HCT116 (cell line): ENCODE results near the gene MSTN. TPM values are rescaled to one million over a fixed set of nuclear protein-coding genes. Genes with fewer than 3 reads are reported as not detected.

Experiments used
- ATAC-seq: fragments of 200-7000 bp; cut with Tn5 transposase; 2 replicates; pipeline ENCODE4 v1.9.1; 2020; ENCODE audit warnings: mild to moderate bottlenecking, moderate library complexity
- BruUV-seq: library from RNA; stranded (reverse); fragments of 400-500 nt; replicated peaks from 2 replicates; lab custom pipeline; 2021; lab: Mats Ljungman, UMichigan
- CTCF ChIA-PET: fragments of 300-600 bp; sonication (Branson Sonifier 250); formaldehyde crosslinking; loops from one replicate; lab custom pipeline; 2021; ENCODE audit warnings: antibody characterized with exemption; lab: Charles Lee
- POLR2A ChIA-PET: fragments of 300-600, 350-600 bp; sonication (Branson Sonifier 250); formaldehyde crosslinking; loops from one replicate; lab custom pipeline; 2021; ENCODE audit warnings: antibody characterized with exemption; lab: Charles Lee
- RAD21 ChIA-PET, 2 experiments: fragments of 300-600 bp; sonication (Branson Sonifier 250); formaldehyde crosslinking; loops; one replicate each; lab custom pipeline; 2023; ENCODE audit warnings: low total read pairs in 2 of 2; ENCODE audit not compliant: uncharacterized antibody in 2 of 2, unreplicated experiment in 2 of 2, low non-redundant PET in 1 of 2; lab: Charles Lee
- DNase-seq: peaks from one replicate; pipeline ENCODE4 v3.0.0-alpha.2; 2010; ENCODE audit warnings: low read depth, low spot score
- H2AFZ ChIP-seq: fragments of 200-600 bp; shearing (Covaris generic), sonication (generic); 2 replicates; pipeline ENCODE4 v1.6.1; 2017; ENCODE audit warnings: low read depth, mixed run types, mixed read lengths, antibody characterized with exemption, low read length; ENCODE audit not compliant: poor library complexity, severe bottlenecking
- H3K27ac ChIP-seq: 2 replicates; pipeline ENCODE4 v1.5.1; 2012; ENCODE audit warnings: low read depth, low read length
- H3K27me3 ChIP-seq: fragments of 200-600 bp; sonication (generic); 2 replicates; pipeline ENCODE4 v1.6.1; 2016; ENCODE audit warnings: mixed run types, low read length, mixed read lengths; ENCODE audit not compliant: insufficient read depth
- H3K36me3 ChIP-seq, 2 experiments: fragments of 200-500 bp in 1 of 2; fragments of 200-600 bp in 1 of 2; sonication (Bioruptor generic) in 1 of 2; sonication (generic) in 1 of 2; 2 replicates each; pipeline versions ENCODE4 v1.5.1 to v1.6.1; 2014 to 2016; ENCODE audit warnings: low read length in 2 of 2, inconsistent platforms in 1 of 2, mixed read lengths in 1 of 2, mixed run types in 1 of 2; ENCODE audit not compliant: insufficient read depth in 2 of 2, control insufficient read depth in 1 of 2
- H3K4me1 ChIP-seq, 2 experiments: fragments of 200-600 bp in 1 of 2; sonication (generic) in 1 of 2; 2 replicates each; pipeline versions ENCODE4 v1.5.1 to v1.6.1; 2012 to 2017; ENCODE audit warnings: low read length in 2 of 2, inconsistent platforms in 1 of 2, mild to moderate bottlenecking in 1 of 2, mixed read lengths in 1 of 2, mixed run types in 1 of 2, moderate library complexity in 1 of 2; ENCODE audit not compliant: insufficient read depth in 2 of 2, control insufficient read depth in 1 of 2
- H3K4me2 ChIP-seq: fragments of 200-600 bp; sonication (generic); 2 replicates; pipeline ENCODE4 v1.6.1; 2017; ENCODE audit warnings: mixed run types, low read length, mixed read lengths
- H3K4me3 ChIP-seq, 2 experiments: fragments of 200-600 bp in 1 of 2; sonication (generic) in 1 of 2; replicated peaks in 1 of 2; 2 replicates each; pipeline ENCODE4 v1.5.1; 2011 to 2016; ENCODE audit warnings: low read length in 2 of 2, control low read depth in 1 of 2, low read depth in 1 of 2, mild to moderate bottlenecking in 1 of 2, mixed read lengths in 1 of 2, mixed run types in 1 of 2
- H3K79me2 ChIP-seq: fragments of 200-600 bp; sonication (generic); 2 replicates; pipeline ENCODE4 v1.6.1; 2017; ENCODE audit warnings: mild to moderate bottlenecking, mixed run types, low read length, moderate library complexity, mixed read lengths; ENCODE audit not compliant: insufficient read depth
- H3K9ac ChIP-seq: fragments of 200-600 bp; sonication (generic); 2 replicates; pipeline ENCODE4 v1.6.1; 2016; ENCODE audit warnings: low read length, mixed read lengths
- H3K9me2 ChIP-seq: fragments of 200-600 bp; sonication (generic), shearing (Covaris generic); 2 replicates; pipeline ENCODE4 v1.6.1; 2017; ENCODE audit warnings: mixed run types, mild to moderate bottlenecking, moderate library complexity; ENCODE audit not compliant: insufficient read depth
- H3K9me3 ChIP-seq, 2 experiments: fragments of 200-500 bp in 1 of 2; fragments of 200-600 bp in 1 of 2; sonication (Bioruptor generic) in 1 of 2; sonication (generic) in 1 of 2; 2 replicates each; pipeline ENCODE4 v1.6.1; 2014 to 2017; ENCODE audit warnings: low read length in 2 of 2, mixed read lengths in 2 of 2, inconsistent platforms in 1 of 2, low read depth in 1 of 2, mild to moderate bottlenecking in 1 of 2, mixed run types in 1 of 2, moderate library complexity in 1 of 2; ENCODE audit not compliant: control insufficient read depth in 1 of 2, insufficient read depth in 1 of 2
- H4K20me1 ChIP-seq: fragments of 200-600 bp; sonication (generic), shearing (Covaris generic); 2 replicates; pipeline ENCODE4 v1.6.1; 2017; ENCODE audit warnings: mixed run types, mild to moderate bottlenecking, moderate library complexity; ENCODE audit not compliant: insufficient read depth
- EGR1 ChIP-seq: IDR thresholded peaks from 2 replicates; pipeline ENCODE4 v1.6.1; 2012; ENCODE audit warnings: low read depth
- FOSL1 ChIP-seq: IDR thresholded peaks from 2 replicates; pipeline ENCODE4 v1.6.1; 2012; ENCODE audit warnings: low read depth
- JUND ChIP-seq: IDR thresholded peaks from 2 replicates; pipeline ENCODE4 v1.6.1; 2012
- POLR2A ChIP-seq: IDR thresholded peaks from 2 replicates; pipeline ENCODE4 v1.7.0; 2011; ENCODE audit warnings: borderline replicate concordance; ENCODE audit not compliant: insufficient read depth, insufficient read length; ENCODE audit errors: extremely low read depth
- POLR2AphosphoS5 ChIP-seq: IDR thresholded peaks from 2 replicates; pipeline ENCODE4 v1.6.1; 2011; ENCODE audit warnings: mild to moderate bottlenecking, low read depth, low read length, moderate library complexity
- REST ChIP-seq: IDR thresholded peaks from 2 replicates; pipeline ENCODE4 v1.6.1; 2012; ENCODE audit warnings: low read depth
- SIN3A ChIP-seq: IDR thresholded peaks from 2 replicates; pipeline ENCODE4 v1.6.1; 2012; ENCODE audit warnings: low read depth
- SP1 ChIP-seq: IDR thresholded peaks from 2 replicates; pipeline ENCODE4 v1.6.1; 2012; ENCODE audit warnings: low read depth
- SRF ChIP-seq: IDR thresholded peaks from 2 replicates; pipeline ENCODE4 v1.6.1; 2012; ENCODE audit warnings: low read depth
- intact Hi-C: fragments of 100-400 bp; cut with micrococcal nuclease; formaldehyde crosslinking; loops from 2 replicates; pipeline ENCODE4 v1.10.0; 2022
- total RNA-seq: library from RNA; stranded (reverse); gene quantifications from one replicate; pipeline ENCODE4 v1.2.1, GENCODE V29; 2021; ENCODE audit not compliant: unreplicated experiment
- TF ChIP-seq, protein P1 (sequence below): IDR thresholded peaks from 2 replicates; pipeline ENCODE4 v1.6.1; 2011; ENCODE audit warnings: mild to moderate bottlenecking, low read length, moderate library complexity; ENCODE audit not compliant: insufficient replicate concordance; ENCODE audit errors: extremely low read depth

Gene MSTN
- total RNA-seq, 1 experiment from 2014 or later, result 0.12 TPM

DNA sequence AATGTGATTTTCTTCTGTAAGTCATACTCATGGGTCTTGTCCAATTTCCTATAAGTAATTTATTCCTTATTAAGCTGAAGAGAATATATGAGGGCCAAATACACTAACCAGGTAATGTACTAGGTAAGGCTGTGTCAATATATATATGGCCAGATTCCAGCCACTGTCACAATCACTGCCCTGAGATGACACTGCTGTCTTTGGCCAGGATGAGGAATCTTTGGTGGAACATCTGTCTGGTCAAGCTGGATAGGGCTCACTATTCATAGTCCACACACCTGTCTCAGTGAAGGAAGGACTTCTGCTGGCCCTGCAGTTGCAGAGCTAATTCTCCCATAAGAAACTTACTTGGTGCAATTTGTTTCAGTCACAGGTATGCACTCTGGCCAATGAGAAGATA lies 11.3 kb downstream of the MSTN start:
- no peaks in the 10 kb centered on the region for H4K20me1 ChIP-seq
- no peak for DNase-seq
- H3K4me3 ChIP-seq, result no peak overlapping the region
- intact Hi-C loops, result no loop called here
- ChIA-PET CTCF (no interaction called here), RAD21 (no interaction called here), POLR2A (no interaction called here)
- BruUV-seq, result no TSS peak
- TF ChIP-seq SIN3A, result no peak
- no peak for TF ChIP-seq POLR2AphosphoS5
- no peak overlapping the region for H3K27ac ChIP-seq
- ATAC-seq, result no peak
- no peak overlapping the region for H2AFZ ChIP-seq
- H3K9me2 ChIP-seq, result no peaks in the 10 kb centered on the region
- no peak overlapping the region for H3K4me2 ChIP-seq
- no peaks in the 10 kb centered on the region for H3K27me3 ChIP-seq
- no peaks in the 10 kb centered on the region for H3K9me3 ChIP-seq
- H3K36me3 ChIP-seq, result no peaks in the 10 kb centered on the region
- no peaks in the 10 kb centered on the region for H3K4me1 ChIP-seq
- no peak overlapping the region for H3K9ac ChIP-seq
- no peaks in the 10 kb centered on the region for H3K79me2 ChIP-seq

- ChIA-PET CTCF (interaction anchor here (1.0 kb wide), 1 partner anchor 10 kb away, joined by 3 read pairs; no protein-coding TSS in a partner anchor), RAD21 (no interaction called here), POLR2A (no interaction called here)
- Histone ChIP-seq H3K79me2 (no peaks in the 10 kb centered on the region), H3K9ac (no peak overlapping the region), H3K36me3 (no peaks in the 10 kb centered on the region), H3K9me2 (no peaks in the 10 kb centered on the region), H3K27ac (no peak overlapping the region), H3K4me2 (no peak overlapping the region), H3K9me3 (no peaks in the 10 kb centered on the region), H4K20me1 (no peaks in the 10 kb centered on the region), H3K4me1 (no peaks in the 10 kb centered on the region), H2AFZ (no peak overlapping the region), H3K4me3 (no peak overlapping the region), H3K27me3 (no peaks in the 10 kb centered on the region)
- BruUV-seq, result no TSS peak
- intact Hi-C loops, result no loop called here
- ATAC-seq, result no peak
- no peak for DNase-seq
- TF ChIP-seq SRF (0 out of 2 replicates have a peak, but pooled peaks have one; percentile 30), POLR2A (no peak)
These were observed 12.5 kb downstream of the MSTN start for GRCh38 chr2:190050001-190050400.

- no peaks in the 10 kb centered on the region for H3K4me1 ChIP-seq
- no TSS peak for BruUV-seq
- no peak overlapping the region for H2AFZ ChIP-seq
- no peak overlapping the region for H3K27ac ChIP-seq
- ATAC-seq (no peak), DNase-seq (no peak)
- ChIA-PET POLR2A (no interaction called here), CTCF (no interaction called here), RAD21 (no interaction called here)
- no peaks in the 10 kb centered on the region for H3K36me3 ChIP-seq
- no peak overlapping the region for H3K9ac ChIP-seq
- no peaks in the 10 kb centered on the region for H3K27me3 ChIP-seq
- H3K4me2 ChIP-seq, result no peak overlapping the region
- H3K4me3 ChIP-seq, result no peak overlapping the region
- no peaks in the 10 kb centered on the region for H4K20me1 ChIP-seq
- no peaks in the 10 kb centered on the region for H3K9me3 ChIP-seq
- intact Hi-C loops, result no loop called here
- no peaks in the 10 kb centered on the region for H3K79me2 ChIP-seq
- no peaks in the 10 kb centered on the region for H3K9me2 ChIP-seq
- TF ChIP-seq SP1 (no peak), EGR1 (no peak), POLR2A (no peak), REST (no peak), FOSL1 (no peak), JUND (no peak)
- TF ChIP-seq, protein P1, sequence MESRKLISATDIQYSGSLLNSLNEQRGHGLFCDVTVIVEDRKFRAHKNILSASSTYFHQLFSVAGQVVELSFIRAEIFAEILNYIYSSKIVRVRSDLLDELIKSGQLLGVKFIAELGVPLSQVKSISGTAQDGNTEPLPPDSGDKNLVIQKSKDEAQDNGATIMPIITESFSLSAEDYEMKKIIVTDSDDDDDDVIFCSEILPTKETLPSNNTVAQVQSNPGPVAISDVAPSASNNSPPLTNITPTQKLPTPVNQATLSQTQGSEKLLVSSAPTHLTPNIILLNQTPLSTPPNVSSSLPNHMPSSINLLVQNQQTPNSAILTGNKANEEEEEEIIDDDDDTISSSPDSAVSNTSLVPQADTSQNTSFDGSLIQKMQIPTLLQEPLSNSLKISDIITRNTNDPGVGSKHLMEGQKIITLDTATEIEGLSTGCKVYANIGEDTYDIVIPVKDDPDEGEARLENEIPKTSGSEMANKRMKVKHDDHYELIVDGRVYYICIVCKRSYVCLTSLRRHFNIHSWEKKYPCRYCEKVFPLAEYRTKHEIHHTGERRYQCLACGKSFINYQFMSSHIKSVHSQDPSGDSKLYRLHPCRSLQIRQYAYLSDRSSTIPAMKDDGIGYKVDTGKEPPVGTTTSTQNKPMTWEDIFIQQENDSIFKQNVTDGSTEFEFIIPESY, result no peak
These were observed 17.7 kb downstream of the MSTN start for GRCh38 chr2:190044866-190045265.
